Effector memory CD4-positive, alpha-beta T cell (primary cell): ENCODE measurements around the gene ARL13A.

ENCODE experiments used
- DNase-seq, 3 donors: peaks; one replicate each; pipeline ENCODE4 v3.0.0-alpha.2; 2020
- H3K27ac ChIP-seq: 2 replicates; pipeline ENCODE4 v1.7.0; 2013; ENCODE audit warnings: mild to moderate bottlenecking, low read length, moderate library complexity; ENCODE audit not compliant: insufficient read depth, poor library complexity, severe bottlenecking
- H3K27me3 ChIP-seq: replicated peaks from 2 replicates; pipeline ENCODE4 v1.7.0; 2013; ENCODE audit warnings: mild to moderate bottlenecking, low read length; ENCODE audit not compliant: insufficient read depth, control insufficient read depth, poor library complexity, severe bottlenecking
- H3K36me3 ChIP-seq: 2 replicates; pipeline ENCODE4 v1.7.0; 2013; ENCODE audit warnings: mild to moderate bottlenecking, low read length, moderate library complexity; ENCODE audit not compliant: control insufficient read depth, insufficient read depth
- H3K4me1 ChIP-seq: 2 replicates; pipeline ENCODE4 v1.7.0; 2013; ENCODE audit warnings: low read length, mild to moderate bottlenecking; ENCODE audit not compliant: control insufficient read depth, insufficient read depth, poor library complexity, severe bottlenecking
- H3K4me3 ChIP-seq: 2 replicates; pipeline ENCODE4 v1.7.0; 2013; ENCODE audit warnings: low read length, low read depth, mild to moderate bottlenecking; ENCODE audit not compliant: insufficient read depth, poor library complexity, severe bottlenecking
- H3K9me3 ChIP-seq: 2 replicates; pipeline ENCODE4 v1.7.0; 2013; ENCODE audit warnings: mild to moderate bottlenecking, low read length, moderate library complexity; ENCODE audit not compliant: control insufficient read depth

ARL13A gene

DNA sequence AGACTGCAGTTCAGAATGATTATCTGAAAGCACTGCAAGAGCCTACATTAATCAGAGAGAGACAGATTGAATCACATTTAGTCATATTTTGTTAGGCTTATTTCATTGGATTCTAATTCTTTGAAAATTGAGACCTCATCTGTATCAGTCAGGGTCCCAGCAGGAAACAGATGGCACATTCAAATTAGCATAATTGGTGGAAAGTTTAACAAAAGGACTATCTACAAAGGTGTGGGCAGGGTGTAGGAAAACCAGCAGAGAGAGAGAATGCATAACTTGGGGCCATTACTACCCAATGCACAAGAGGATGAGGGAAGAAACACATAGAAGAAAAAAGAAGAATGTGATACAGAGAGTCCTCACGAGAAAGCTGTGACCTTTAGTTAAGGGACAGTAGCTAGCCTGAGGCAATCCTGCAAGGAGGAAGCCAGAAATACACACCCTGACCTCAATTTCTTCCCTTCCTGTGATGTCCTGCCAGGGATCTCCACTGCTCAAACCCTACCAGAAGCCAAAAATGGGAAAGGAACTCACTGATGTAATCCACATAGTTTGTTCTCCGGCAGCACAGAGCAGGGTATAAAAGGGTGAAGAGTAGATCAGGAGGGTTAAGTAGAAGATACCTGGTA, 23.1 kb upstream of the ARL13A start:
- Histone ChIP-seq H3K27ac (no peak overlapping the region), H3K9me3 (no peaks in the 10 kb centered on the region), H3K36me3 (no peaks in the 10 kb centered on the region), H3K4me3 (no peak overlapping the region), H3K27me3 (no peaks in the 10 kb centered on the region), H3K4me1 (no peaks in the 10 kb centered on the region)
- DNase-seq = no peak

GRCh38 chrX:100948557-100948956, 21.0 kb upstream of the ARL13A start:
- Histone ChIP-seq H3K27ac (no peak overlapping the region), H3K4me3 (no peak overlapping the region), H3K4me1 (no peaks in the 10 kb centered on the region), H3K27me3 (no peaks in the 10 kb centered on the region), H3K36me3 (no peaks in the 10 kb centered on the region), H3K9me3 (no peaks in the 10 kb centered on the region)
- no peak for DNase-seq

DNA sequence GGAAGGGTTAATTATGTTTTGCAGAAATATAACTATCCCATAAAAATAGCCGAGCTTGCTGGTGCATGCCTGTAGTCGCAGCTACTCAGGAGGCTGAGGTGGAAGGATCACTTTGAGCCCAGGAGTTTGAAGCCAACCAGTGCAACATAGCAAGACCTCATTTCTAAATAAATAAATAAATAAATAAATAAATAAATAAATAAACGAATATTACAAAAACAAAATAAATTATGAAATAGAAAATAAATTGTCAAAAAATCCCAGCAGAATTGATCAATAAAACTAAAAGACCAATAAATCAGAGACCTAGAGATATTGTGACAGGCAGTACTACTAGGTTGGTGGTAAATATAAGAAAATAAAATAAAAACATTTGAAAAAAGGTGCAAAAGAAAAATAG, 6.7 kb upstream of the ARL13A start:
- Histone ChIP-seq H3K27ac (no peak overlapping the region), H3K9me3 (no peaks in the 10 kb centered on the region), H3K27me3 (no peaks in the 10 kb centered on the region), H3K36me3 (no peaks in the 10 kb centered on the region), H3K4me3 (no peak overlapping the region), H3K4me1 (no peaks in the 10 kb centered on the region)
- no peak for DNase-seq

GRCh38 chrX:100964362-100964761, 5.1 kb upstream of the ARL13A start:
- H3K36me3 ChIP-seq = no peaks in the 10 kb centered on the region
- no peak for DNase-seq
- H3K27ac ChIP-seq = no peak overlapping the region
- no peaks in the 10 kb centered on the region for H3K9me3 ChIP-seq
- H3K4me3 ChIP-seq = no peak overlapping the region
- H3K4me1 ChIP-seq = no peaks in the 10 kb centered on the region
- H3K27me3 ChIP-seq = no peaks in the 10 kb centered on the region

DNA sequence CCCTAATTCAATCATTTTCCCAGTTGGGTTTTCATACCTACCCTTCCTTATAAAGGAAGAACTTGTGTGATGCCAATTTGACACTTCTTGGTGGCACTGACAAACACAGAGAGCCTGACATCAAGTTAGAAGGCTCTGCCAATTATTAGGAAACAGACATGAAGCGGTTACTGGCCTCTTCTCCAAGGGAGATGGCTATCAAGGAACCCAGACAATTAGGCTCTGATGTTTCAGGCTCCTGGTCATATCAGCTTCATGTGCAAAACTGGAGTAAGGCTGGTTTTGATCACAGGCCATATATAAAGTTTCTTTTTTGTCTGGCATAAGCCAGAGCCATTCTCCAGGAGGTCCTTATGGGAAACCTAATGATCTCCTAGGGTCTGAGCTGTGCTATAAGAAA, 428 bp downstream of the ARL13A start:
- H3K27me3 ChIP-seq = no peaks in the 10 kb centered on the region
- H3K36me3 ChIP-seq = no peaks in the 10 kb centered on the region
- no peak overlapping the region for H3K4me3 ChIP-seq
- H3K9me3 ChIP-seq = no peaks in the 10 kb centered on the region
- no peak overlapping the region for H3K27ac ChIP-seq
- no peak for DNase-seq
- no peaks in the 10 kb centered on the region for H3K4me1 ChIP-seq

- Histone ChIP-seq H3K27ac (no peak overlapping the region), H3K36me3 (no peaks in the 10 kb centered on the region), H3K4me3 (no peak overlapping the region), H3K27me3 (no peaks in the 10 kb centered on the region), H3K4me1 (no peaks in the 10 kb centered on the region), H3K9me3 (no peaks in the 10 kb centered on the region)
- no peak for DNase-seq
These were observed 3.9 kb downstream of the ARL13A start for GRCh38 chrX:100973411-100973810.

- Histone ChIP-seq H3K4me3 (no peak overlapping the region), H3K36me3 (no peaks in the 10 kb centered on the region), H3K4me1 (no peaks in the 10 kb centered on the region), H3K9me3 (no peaks in the 10 kb centered on the region), H3K27ac (no peak overlapping the region), H3K27me3 (no peaks in the 10 kb centered on the region)
- DNase-seq = no peak
These were observed 5.7 kb downstream of the ARL13A start for GRCh38 chrX:100975212-100975611.

- Histone ChIP-seq H3K27ac (no peak overlapping the region), H3K4me3 (no peak overlapping the region), H3K9me3 (no peaks in the 10 kb centered on the region), H3K4me1 (no peaks in the 10 kb centered on the region), H3K27me3 (no peaks in the 10 kb centered on the region), H3K36me3 (no peaks in the 10 kb centered on the region)
- DNase-seq = no peak
These were observed 6.7 kb downstream of the ARL13A start for GRCh38 chrX:100976211-100976610.

- Histone ChIP-seq H3K9me3 (no peaks in the 10 kb centered on the region), H3K36me3 (no peaks in the 10 kb centered on the region)
- no peak for DNase-seq
These were observed 10.5 kb downstream of the ARL13A start for GRCh38 chrX:100979881-100980607.

GRCh38 chrX:100980608-100981497, 11.3 kb downstream of the ARL13A start:
- no peak overlapping the region for H3K4me3 ChIP-seq
- no peak overlapping the region for H3K27ac ChIP-seq
- H3K9me3 ChIP-seq = no peaks in the 10 kb centered on the region
- H3K36me3 ChIP-seq = no peaks in the 10 kb centered on the region
- H3K4me1 ChIP-seq = no peaks in the 10 kb centered on the region
- no peaks in the 10 kb centered on the region for H3K27me3 ChIP-seq
- DNase-seq = no peak

More at GRCh38 chrX:100979881-100980607, 10.5 kb downstream of the ARL13A start:
- Histone ChIP-seq H3K27ac (no peak overlapping the region), H3K4me1 (no peaks in the 10 kb centered on the region), H3K4me3 (no peak overlapping the region), H3K27me3 (no peaks in the 10 kb centered on the region)
